GM21619 (cell line): Measurements from ENCODE around the gene BLZF1.
"Not testable (repeated sequence)": the region's sequence is repeated elsewhere in the genome, so short reads cannot be mapped to it uniquely, and the experiment has no call there.

Experiments
- ATAC-seq: cut with Tn5 transposase; IDR thresholded peaks from one replicate; pipeline ENCODE4 v1.9.1; 2021; ENCODE audit not compliant: unreplicated experiment

Gene BLZF1

GRCh38 chr1:169367686-169368405 lies at the start of gene BLZF1, which contains the start of gene NME7:
Gene BLZF1 (plus strand): TSS chr1:169368195. CDS start chr1:169369523, 1,328 bp downstream.
Gene NME7 (minus strand): TSS chr1:169367797. CDS start chr1:169367710, 87 bp downstream.
- peak; percentile 95 for ATAC-seq

GRCh38 chr1:169318536-169319244 lies 49.3 kb upstream of the BLZF1 start:
- no peak for ATAC-seq

GRCh38 chr1:169321539-169321938 lies 46.5 kb upstream of the BLZF1 start:
- ATAC-seq = no peak

- no peak for ATAC-seq
These were observed 45.9 kb upstream of the BLZF1 start for GRCh38 chr1:169322138-169322537.

- no peak for ATAC-seq
These were observed 42.9 kb upstream of the BLZF1 start for GRCh38 chr1:169325117-169325516.

- peak; percentile 32 for ATAC-seq
These were observed 41.6 kb upstream of the BLZF1 start for GRCh38 chr1:169326261-169326955.

GRCh38 chr1:169326956-169327268 lies 41.1 kb upstream of the BLZF1 start:
- peak; percentile 98 for ATAC-seq

GRCh38 chr1:169327875-169328274 lies 40.1 kb upstream of the BLZF1 start:
- no peak for ATAC-seq

- no peak for ATAC-seq
These were observed 38.6 kb upstream of the BLZF1 start for GRCh38 chr1:169329383-169329782.

- ATAC-seq = no peak
These were observed 37.1 kb upstream of the BLZF1 start for GRCh38 chr1:169330927-169331326.

- not testable (repeated sequence) for ATAC-seq
These were observed 33.3 kb upstream of the BLZF1 start for GRCh38 chr1:169334727-169335126.

- not testable (repeated sequence) for ATAC-seq
These were observed 30.9 kb upstream of the BLZF1 start for GRCh38 chr1:169336947-169337715.

GRCh38 chr1:169338617-169339016 lies 29.4 kb upstream of the BLZF1 start:
- no peak for ATAC-seq

GRCh38 chr1:169339773-169340172 lies 28.2 kb upstream of the BLZF1 start:
- no peak for ATAC-seq

GRCh38 chr1:169340882-169341281 lies 27.1 kb upstream of the BLZF1 start:
- no peak for ATAC-seq

- ATAC-seq = not testable (repeated sequence)
These were observed 25.9 kb upstream of the BLZF1 start for GRCh38 chr1:169342096-169342495.

GRCh38 chr1:169345511-169345910 lies 22.5 kb upstream of the BLZF1 start:
- no peak for ATAC-seq

- no peak for ATAC-seq
These were observed 21.9 kb upstream of the BLZF1 start for GRCh38 chr1:169346036-169346589.

GRCh38 chr1:169347688-169348382 lies 20.2 kb upstream of the BLZF1 start:
- ATAC-seq = no peak

- no peak for ATAC-seq
These were observed 19.5 kb upstream of the BLZF1 start for GRCh38 chr1:169348383-169349036.
